Thymus (tissue), 11 donors: ENCODE measurements around the gene HTR4. TPM values are rescaled to one million over a fixed set of nuclear protein-coding genes. Genes with fewer than 3 reads are reported as not detected.

Experiments
- DNase-seq, 9 donors: peaks; one replicate each; pipeline ENCODE4 v3.0.0-alpha.2; 2013; ENCODE audit warnings: low spot score in 9 of 9, low read depth in 6 of 9, missing footprints in 1 of 9
- H3K27ac ChIP-seq, 2 donors: one replicate each; pipeline ENCODE4 v1.5.1; 2013; ENCODE audit warnings: control low read depth in 1 of 2, low read depth in 1 of 2, low read length in 1 of 2, mild to moderate bottlenecking in 1 of 2, moderate library complexity in 1 of 2
- H3K27me3 ChIP-seq, 2 donors: one replicate each; pipeline ENCODE4 v1.5.1; 2013; ENCODE audit warnings: low read length in 1 of 2; ENCODE audit not compliant: control insufficient read depth in 2 of 2, insufficient read depth in 1 of 2
- H3K36me3 ChIP-seq, 2 donors: one replicate each; pipeline ENCODE4 v1.5.1; 2013; ENCODE audit warnings: low read length in 1 of 2, mild to moderate bottlenecking in 1 of 2, moderate library complexity in 1 of 2; ENCODE audit not compliant: control insufficient read depth in 2 of 2, insufficient read depth in 2 of 2
- H3K4me1 ChIP-seq, 2 donors: one replicate each; pipeline ENCODE4 v1.5.1; 2013; ENCODE audit warnings: low read length in 2 of 2; ENCODE audit not compliant: control insufficient read depth in 2 of 2, insufficient read depth in 2 of 2
- H3K4me3 ChIP-seq, 2 donors: one replicate each; pipeline ENCODE4 v1.5.1; 2013; ENCODE audit warnings: low read length in 2 of 2, control low read depth in 1 of 2, mild to moderate bottlenecking in 1 of 2
- H3K9me3 ChIP-seq, 2 donors: one replicate each; pipeline ENCODE4 v1.5.1; 2013; ENCODE audit warnings: low read length in 1 of 2, mild to moderate bottlenecking in 1 of 2; ENCODE audit not compliant: control insufficient read depth in 2 of 2, insufficient read depth in 1 of 2
- WGBS: extraction: QIAGEN DNeasy Blood & Tissue Kit; methylation state at CpG from one replicate; pipeline ENCODE4 v1.1.7; 2013; 5-methylcytosine and 5-hydroxymethylcytosine counted together
- polyA plus RNA-seq: library from polyadenylated mRNA; stranded (reverse); fragments of 200-250 nt; gene quantifications from one replicate; pipeline ENCODE4 v1.2.3, GENCODE V29; 2013
- total RNA-seq: library from RNA; stranded (reverse); fragments of 120-200 nt; gene quantifications from one replicate; pipeline ENCODE4 v1.2.4, GENCODE V29; 2013
- donor health status: healthy.

The HTR4 gene
- total and polyA plus RNA-seq, 2 donors: 0.05 TPM; not detected in 1

- Histone ChIP-seq H3K9me3 (no peaks in the 10 kb centered on the region), H3K27me3 (peaks cover 0 to 2% of the 10 kb centered on the region in 2 donors), H3K27ac (no peak overlapping the region), H3K4me3 (no peak overlapping the region), H3K4me1 (no peaks in the 10 kb centered on the region), H3K36me3 (no peaks in the 10 kb centered on the region)
- WGBS: 95% methylated on average over 5 of the region's 5 CpGs
- DNase-seq: no peak
These were observed 199.8 kb downstream of the HTR4 start for GRCh38 chr5:148454576-148454975.

DNA sequence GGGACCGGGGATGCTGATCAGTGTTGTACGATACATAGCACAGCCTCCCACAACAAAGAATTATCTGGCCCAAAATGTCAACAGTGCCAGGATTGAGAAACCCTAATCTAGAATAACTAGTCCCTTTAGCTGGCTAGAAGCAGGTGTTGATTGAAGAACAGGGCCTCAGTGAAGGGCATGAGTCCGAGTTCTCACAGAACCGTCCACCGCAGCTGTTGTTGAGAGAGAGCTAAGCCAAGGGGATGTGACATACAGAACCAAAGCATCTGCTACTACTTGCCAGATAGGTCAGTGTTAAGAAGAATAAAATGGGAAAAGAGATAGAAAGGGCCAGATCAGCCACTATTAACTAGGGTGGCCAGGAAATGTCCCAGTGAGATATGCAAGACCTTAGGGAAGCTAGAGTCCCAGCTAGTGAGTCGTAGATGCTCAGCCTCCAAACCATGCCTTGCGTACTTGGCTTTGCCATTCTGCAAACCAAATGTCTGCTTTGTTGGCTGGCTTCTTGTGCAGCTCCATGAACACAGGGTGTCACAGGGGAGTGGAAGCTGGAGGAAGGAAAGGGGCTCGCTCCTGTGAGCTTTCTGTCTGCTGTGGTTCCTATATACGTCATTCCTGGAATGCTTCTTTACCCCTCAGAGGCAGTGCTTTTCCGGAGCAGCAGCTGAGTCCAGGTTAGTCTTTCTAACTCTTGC, 201.7 kb downstream of the HTR4 start:
- 96% methylated on average over 10 of the region's 10 CpGs for WGBS
- H3K9me3 ChIP-seq: no peaks in the 10 kb centered on the region

GRCh38 chr5:148446611-148447010, 207.7 kb downstream of the HTR4 start:
- no peaks in the 10 kb centered on the region for H3K27me3 ChIP-seq

More for the DNA sequence above, 201.7 kb downstream of the HTR4 start:
- H3K4me1 ChIP-seq: no peaks in the 10 kb centered on the region
- no peak for DNase-seq
- H3K27me3 ChIP-seq: no peaks in the 10 kb centered on the region
- H3K4me3 ChIP-seq: no peak overlapping the region
- H3K27ac ChIP-seq: no peak overlapping the region
- no peaks in the 10 kb centered on the region for H3K36me3 ChIP-seq

DNA sequence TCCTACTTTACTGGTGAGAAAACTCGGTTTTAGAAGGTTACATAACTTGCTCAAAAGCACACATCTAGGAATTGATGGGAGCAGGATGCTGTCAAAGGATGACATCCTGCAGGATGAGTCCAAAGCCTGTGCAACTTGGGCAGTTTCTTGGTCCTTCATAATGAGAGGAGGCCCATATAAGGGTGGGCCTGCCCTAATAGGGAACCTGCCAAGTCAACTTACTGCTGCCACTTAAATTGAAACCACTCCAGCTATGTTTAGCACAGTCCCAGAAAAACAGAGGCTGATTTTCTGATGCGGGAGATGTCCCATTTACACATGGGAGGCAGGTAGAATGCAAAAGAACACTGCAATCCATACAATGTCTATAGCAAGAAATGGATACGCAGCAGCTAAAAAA, 208.7 kb downstream of the HTR4 start:
- WGBS: 81% methylated on average over 3 of the region's 3 CpGs
- Histone ChIP-seq H3K27ac (no peak overlapping the region), H3K9me3 (no peaks in the 10 kb centered on the region), H3K4me1 (no peaks in the 10 kb centered on the region), H3K36me3 (peaks cover 15 to 30% of the 10 kb centered on the region in 2 donors), H3K27me3 (no peaks in the 10 kb centered on the region), H3K4me3 (no peak overlapping the region)
- DNase-seq: no peak

More at GRCh38 chr5:148446611-148447010, 207.7 kb downstream of the HTR4 start:
- H3K9me3 ChIP-seq: no peaks in the 10 kb centered on the region
- H3K4me1 ChIP-seq: no peaks in the 10 kb centered on the region
- no peak overlapping the region for H3K27ac ChIP-seq
- peaks cover 9 to 21% of the 10 kb centered on the region in 2 donors for H3K36me3 ChIP-seq
- H3K4me3 ChIP-seq: no peak overlapping the region
- DNase-seq: no peak
- WGBS: 95% methylated on average over 2 of the region's 2 CpGs

GRCh38 chr5:148443998-148444397, 210.3 kb downstream of the HTR4 start:
- Histone ChIP-seq H3K9me3 (no peaks in the 10 kb centered on the region), H3K36me3 (peaks cover 23 to 45% of the 10 kb centered on the region in 2 donors), H3K27ac (no peak overlapping the region), H3K27me3 (no peaks in the 10 kb centered on the region), H3K4me1 (no peaks in the 10 kb centered on the region), H3K4me3 (no peak overlapping the region)
- DNase-seq: peak; percentile 3 to 78 (median 43)
- 52% methylated on average over 5 of the region's 5 CpGs for WGBS

DNA sequence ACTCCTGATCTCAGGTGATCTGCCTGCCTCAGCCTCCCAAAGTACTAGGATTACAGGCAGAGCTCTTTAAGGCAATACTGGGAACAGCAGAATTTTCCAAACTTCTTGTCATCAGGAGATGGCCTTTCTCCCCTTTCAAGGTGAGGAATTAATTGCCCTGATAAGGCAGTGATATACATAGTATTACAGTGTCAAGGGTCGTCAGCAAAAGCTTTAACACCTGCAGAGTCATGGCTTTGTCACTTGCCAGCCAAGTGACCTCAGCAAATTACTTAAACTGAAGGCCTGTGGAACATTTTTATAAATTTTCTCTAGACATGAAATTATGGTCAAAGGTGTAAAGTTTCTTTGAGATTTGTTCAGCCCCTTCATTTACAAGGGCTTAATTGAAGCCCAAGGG, 211.1 kb downstream of the HTR4 start:
- Histone ChIP-seq H3K4me3 (no peak overlapping the region), H3K27ac (no peak overlapping the region), H3K27me3 (no peaks in the 10 kb centered on the region), H3K9me3 (no peaks in the 10 kb centered on the region), H3K4me1 (no peaks in the 10 kb centered on the region), H3K36me3 (peaks cover 26 to 52% of the 10 kb centered on the region in 2 donors)
- WGBS: 95% methylated on average over 1 of the region's 1 CpG
- no peak for DNase-seq

DNA sequence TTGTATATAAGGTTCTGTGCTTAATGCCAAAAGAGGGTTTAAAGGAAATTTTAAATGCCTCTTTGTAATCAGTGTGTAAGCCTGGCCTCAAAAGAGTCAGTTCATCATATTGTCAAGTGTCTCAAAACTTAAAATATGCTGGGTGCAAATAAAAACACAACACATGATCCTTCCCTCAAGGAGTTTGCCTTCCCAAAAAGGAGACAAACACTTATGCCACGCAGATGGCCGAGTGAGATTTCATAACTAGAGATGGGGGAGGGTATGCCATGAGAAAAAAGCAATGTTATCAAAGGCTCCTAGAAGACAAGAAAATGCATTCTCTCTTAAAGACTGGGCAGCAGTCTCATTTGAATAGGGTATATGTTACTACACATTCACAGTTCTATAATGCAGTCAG, 215.4 kb downstream of the HTR4 start:
- no peaks in the 10 kb centered on the region for H3K4me1 ChIP-seq
- WGBS: 96% methylated on average over 2 of the region's 2 CpGs
- no peaks in the 10 kb centered on the region for H3K27me3 ChIP-seq
- peaks cover 39 to 66% of the 10 kb centered on the region in 2 donors for H3K36me3 ChIP-seq
- H3K9me3 ChIP-seq: no peaks in the 10 kb centered on the region
- DNase-seq: no peak
- H3K27ac ChIP-seq: no peak overlapping the region
- H3K4me3 ChIP-seq: no peak overlapping the region

- Histone ChIP-seq H3K4me3 (no peak overlapping the region), H3K27me3 (no peaks in the 10 kb centered on the region), H3K9me3 (no peaks in the 10 kb centered on the region), H3K4me1 (no peaks in the 10 kb centered on the region), H3K27ac (no peak overlapping the region), H3K36me3 (peaks cover 38 to 70% of the 10 kb centered on the region in 2 donors)
- peak in 1 of 9 donors; percentile 23 for DNase-seq
- 88% methylated on average over 6 of the region's 6 CpGs for WGBS
These were observed 217.1 kb downstream of the HTR4 start for GRCh38 chr5:148437249-148437648.

DNA sequence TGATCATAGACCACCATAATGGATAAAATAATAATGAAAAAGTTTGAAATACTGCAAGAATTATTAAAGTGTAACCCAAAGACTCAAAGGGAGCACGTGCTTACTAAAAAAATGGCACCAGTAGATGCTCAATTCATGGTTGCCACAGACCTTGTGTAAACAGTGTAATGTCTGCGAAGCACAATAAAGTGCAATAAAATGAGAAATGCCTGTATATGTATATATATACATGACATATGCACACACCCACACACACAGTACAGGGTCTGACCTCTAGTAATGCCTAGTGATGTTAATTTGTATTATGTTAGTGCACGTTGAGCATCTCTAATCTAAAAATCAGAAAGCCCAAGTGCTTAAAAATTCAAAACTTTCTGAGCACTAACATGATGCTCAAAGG, 218.3 kb downstream of the HTR4 start:
- Histone ChIP-seq H3K36me3 (peaks cover 31 to 60% of the 10 kb centered on the region in 2 donors), H3K27ac (no peak overlapping the region), H3K9me3 (no peaks in the 10 kb centered on the region), H3K4me3 (no peak overlapping the region), H3K27me3 (no peaks in the 10 kb centered on the region), H3K4me1 (no peaks in the 10 kb centered on the region)
- 96% methylated on average over 3 of the region's 3 CpGs for WGBS
- no peak for DNase-seq
